Tibial artery (tissue), 4 donors: ENCODE results near the gene OGFOD3.

ENCODE experiments used
- DNase-seq, 2 donors: peaks; one replicate each; pipeline ENCODE4 v3.0.0-alpha.2; 2019
- H3K27ac ChIP-seq, 2 donors: fragments of 200-600 bp; sonication (generic) in 1 of 2; 1 replicate in 1 of 2; 2 replicates in 1 of 2; pipeline ENCODE4 v1.5.1; 2018 to 2019; ENCODE audit warnings: mild to moderate bottlenecking in 1 of 2
- H3K27me3 ChIP-seq, 2 donors: fragments of 200-600 bp; sonication (generic) in 1 of 2; one replicate each; pipeline versions ENCODE4 v1.5.1 to v1.6.0; 2016 to 2019
- H3K36me3 ChIP-seq, 3 donors: fragments of 200-600 bp; sonication (generic) in 2 of 3; one replicate each; pipeline ENCODE4 v1.5.1; 2016 to 2019; ENCODE audit warnings: mild to moderate bottlenecking in 2 of 3
- H3K4me1 ChIP-seq, 4 donors: fragments of 200-600 bp; sonication (generic) in 2 of 4; 1 replicate in 3 of 4; 2 replicates in 1 of 4; pipeline ENCODE4 v1.5.1; 2016 to 2019
- H3K4me3 ChIP-seq, 2 donors: fragments of 200-600 bp; sonication (generic) in 1 of 2; 1 replicate in 1 of 2; 2 replicates in 1 of 2; pipeline ENCODE4 v1.5.1; 2018 to 2019; ENCODE audit warnings: mild to moderate bottlenecking in 2 of 2
- H3K9me3 ChIP-seq, 3 donors: fragments of 200-600 bp; sonication (generic) in 1 of 3; one replicate each; pipeline ENCODE4 v1.5.1; 2016 to 2019
- intact Hi-C: fragments of 100-400 bp; cut with DNase I; formaldehyde crosslinking; loops from one replicate; pipeline ENCODE4 v1.15.0; 2023; ENCODE audit warnings: low total_unique reads
- TF ChIP-seq, protein P1 (sequence below), 2 experiments: fragments of 200-600 bp in 1 of 2; fragments of 450-650 bp in 1 of 2; IDR thresholded peaks; one replicate each; pipeline ENCODE4 v1.5.1; 2017 to 2019; ENCODE audit warnings: antibody characterized with exemption in 2 of 2, mild to moderate bottlenecking in 1 of 2, moderate library complexity in 1 of 2

The OGFOD3 gene

DNA sequence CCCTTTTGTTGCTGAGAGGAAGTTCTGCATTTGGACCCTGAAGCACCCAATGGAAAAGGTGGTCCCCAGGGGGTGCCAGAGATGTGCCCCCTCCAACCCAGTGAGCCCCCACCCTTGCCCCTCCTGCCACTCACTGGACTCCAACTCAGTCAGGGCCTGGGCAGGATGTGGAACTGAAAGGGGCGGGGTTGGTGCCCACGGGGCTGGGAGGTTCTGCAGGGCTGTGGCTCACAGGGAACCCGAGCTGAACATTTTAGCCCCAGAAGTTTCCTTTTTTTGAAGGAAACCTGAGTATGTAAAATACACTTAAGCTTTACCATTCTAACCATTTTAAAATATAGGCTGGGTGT lies 15.8 kb upstream of the OGFOD3 start:
- H3K9me3 ChIP-seq: no peaks in the 10 kb centered on the region
- H3K27ac ChIP-seq: no peak overlapping the region
- no peaks in the 10 kb centered on the region for H3K27me3 ChIP-seq
- TF ChIP-seq, protein P1, sequence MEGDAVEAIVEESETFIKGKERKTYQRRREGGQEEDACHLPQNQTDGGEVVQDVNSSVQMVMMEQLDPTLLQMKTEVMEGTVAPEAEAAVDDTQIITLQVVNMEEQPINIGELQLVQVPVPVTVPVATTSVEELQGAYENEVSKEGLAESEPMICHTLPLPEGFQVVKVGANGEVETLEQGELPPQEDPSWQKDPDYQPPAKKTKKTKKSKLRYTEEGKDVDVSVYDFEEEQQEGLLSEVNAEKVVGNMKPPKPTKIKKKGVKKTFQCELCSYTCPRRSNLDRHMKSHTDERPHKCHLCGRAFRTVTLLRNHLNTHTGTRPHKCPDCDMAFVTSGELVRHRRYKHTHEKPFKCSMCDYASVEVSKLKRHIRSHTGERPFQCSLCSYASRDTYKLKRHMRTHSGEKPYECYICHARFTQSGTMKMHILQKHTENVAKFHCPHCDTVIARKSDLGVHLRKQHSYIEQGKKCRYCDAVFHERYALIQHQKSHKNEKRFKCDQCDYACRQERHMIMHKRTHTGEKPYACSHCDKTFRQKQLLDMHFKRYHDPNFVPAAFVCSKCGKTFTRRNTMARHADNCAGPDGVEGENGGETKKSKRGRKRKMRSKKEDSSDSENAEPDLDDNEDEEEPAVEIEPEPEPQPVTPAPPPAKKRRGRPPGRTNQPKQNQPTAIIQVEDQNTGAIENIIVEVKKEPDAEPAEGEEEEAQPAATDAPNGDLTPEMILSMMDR (IDR thresholded peaks at IDR 0.05): no peak
- H3K4me1 ChIP-seq: peaks cover 0 to 4% (median 0%) of the 10 kb centered on the region in 4 donors
- peaks cover 0 to 89% (median 15%) of the 10 kb centered on the region in 3 donors for H3K36me3 ChIP-seq
- no peak overlapping the region for H3K4me3 ChIP-seq
- DNase-seq: no peak
- intact Hi-C loops: no loop called here

DNA sequence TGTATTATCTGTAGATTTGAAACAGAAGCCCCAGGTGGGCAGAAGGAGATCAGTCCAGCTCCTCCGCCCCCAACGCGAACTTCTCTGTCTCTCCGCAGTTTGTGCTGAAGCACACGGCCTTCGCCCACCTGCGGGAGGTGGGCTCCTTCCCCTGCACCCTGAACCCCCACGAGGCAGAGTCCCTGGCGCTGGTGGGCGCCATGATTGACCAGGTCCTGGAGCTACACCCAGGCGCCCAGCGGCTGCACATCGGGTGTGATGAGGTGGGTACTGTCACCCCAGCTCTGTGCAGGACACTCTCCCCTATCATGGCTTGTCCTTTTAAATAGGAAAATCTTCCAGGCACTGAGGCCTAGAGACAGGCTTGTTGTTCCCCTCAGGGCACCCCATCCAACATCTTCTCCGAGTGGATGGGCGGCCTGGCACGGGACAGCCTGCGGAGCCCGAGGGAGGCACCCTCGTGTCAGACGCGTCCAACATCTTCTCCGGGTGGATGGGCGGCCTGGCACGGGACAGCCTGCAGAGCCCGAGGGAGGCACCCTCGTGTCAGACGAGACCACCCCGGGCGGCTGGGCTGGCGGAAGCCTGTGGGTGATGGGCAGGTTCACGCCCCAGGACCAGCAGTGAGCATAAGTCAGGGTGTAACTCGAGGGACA lies 15.3 kb upstream of the OGFOD3 start:
- no peak for DNase-seq
- H3K9me3 ChIP-seq: no peaks in the 10 kb centered on the region
- no peak overlapping the region for H3K4me3 ChIP-seq
- TF ChIP-seq, protein P1 (IDR thresholded peaks at IDR 0.05): no peak
- H3K27ac ChIP-seq: no peak overlapping the region
- peaks cover 2 to 89% (median 15%) of the 10 kb centered on the region in 3 donors for H3K36me3 ChIP-seq
- no peaks in the 10 kb centered on the region for H3K27me3 ChIP-seq
- intact Hi-C loops: no loop called here
- H3K4me1 ChIP-seq: peaks cover 0 to 4% (median 0%) of the 10 kb centered on the region in 4 donors

DNA sequence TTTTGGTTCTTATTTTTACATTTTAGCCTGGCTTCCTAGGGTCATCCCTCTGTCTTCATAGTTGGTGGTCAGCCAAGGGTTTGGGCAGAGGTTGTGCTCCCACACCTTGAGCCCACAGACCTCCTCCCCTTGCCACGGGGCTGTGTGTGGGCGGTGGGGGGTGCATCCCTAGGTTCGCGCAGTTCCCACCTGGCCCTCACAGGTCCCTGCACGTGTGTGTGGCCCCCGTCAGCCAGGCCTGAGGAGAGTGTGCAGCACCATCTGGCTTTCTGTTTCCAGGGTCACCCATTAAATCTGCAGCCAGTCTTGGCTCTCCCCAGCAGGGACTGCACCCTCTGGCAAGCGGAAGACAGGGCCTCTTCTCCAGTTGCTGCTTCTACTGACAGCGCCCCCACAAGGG lies 13.6 kb upstream of the OGFOD3 start:
- peaks cover 4 to 77% (median 10%) of the 10 kb centered on the region in 3 donors for H3K36me3 ChIP-seq
- no peak overlapping the region for H3K4me3 ChIP-seq
- no peaks in the 10 kb centered on the region for H3K27me3 ChIP-seq
- H3K27ac ChIP-seq: no peak overlapping the region
- no peak for DNase-seq
- TF ChIP-seq, protein P1 (IDR thresholded peaks at IDR 0.05): no peak
- H3K9me3 ChIP-seq: no peaks in the 10 kb centered on the region
- intact Hi-C loops: no loop called here
- peaks cover 0 to 4% (median 0%) of the 10 kb centered on the region in 4 donors for H3K4me1 ChIP-seq

DNA sequence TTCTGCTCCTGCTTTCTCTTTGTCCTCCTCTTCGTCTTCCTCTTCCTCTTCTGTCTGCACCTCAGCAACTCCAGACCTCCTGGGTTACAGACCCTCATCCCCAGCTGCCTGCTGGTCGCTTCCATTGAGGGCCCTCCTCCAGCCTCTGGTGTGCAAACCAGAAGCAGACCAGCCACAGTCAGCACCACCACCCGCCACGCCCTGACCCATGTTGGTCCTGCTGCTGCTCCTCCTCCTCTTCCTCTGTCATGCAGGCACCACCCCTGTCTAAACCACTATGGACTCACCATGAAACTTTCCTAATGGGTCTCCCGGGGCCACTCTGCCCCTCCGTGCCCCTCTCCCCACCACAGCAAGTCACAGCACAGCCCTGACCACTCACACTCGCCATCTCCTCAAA lies 11.4 kb upstream of the OGFOD3 start:
- DNase-seq: no peak

DNA sequence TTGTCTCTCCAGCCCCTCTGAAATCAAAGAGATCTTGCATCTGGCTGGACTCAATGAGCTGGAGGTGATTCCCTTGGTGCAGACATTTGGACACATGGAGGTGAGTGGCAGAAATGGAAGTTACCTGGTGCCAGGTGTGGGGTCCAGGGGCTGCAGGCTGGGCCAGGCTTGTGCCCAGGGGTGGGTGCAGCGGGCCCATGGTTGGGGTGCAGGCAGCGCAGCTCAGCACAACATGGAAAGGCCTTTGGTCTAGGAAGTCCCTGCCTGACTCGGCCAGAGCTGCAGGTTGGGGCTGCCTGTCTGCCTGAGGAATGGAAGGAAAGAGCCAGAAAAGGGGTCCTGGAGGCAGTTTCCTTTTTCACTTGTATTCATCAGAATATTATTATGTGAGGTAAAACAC lies 10.2 kb upstream of the OGFOD3 start:
- H3K9me3 ChIP-seq: no peaks in the 10 kb centered on the region
- no peaks in the 10 kb centered on the region for H3K27me3 ChIP-seq
- no peak overlapping the region for H3K4me3 ChIP-seq
- intact Hi-C loops: loop anchor here (5.0 kb wide), 1 partner anchor 76 kb away; no protein-coding TSS in a partner anchor
- peaks cover 0 to 45% (median 4%) of the 10 kb centered on the region in 3 donors for H3K36me3 ChIP-seq
- DNase-seq: no peak
- H3K4me1 ChIP-seq: peaks cover 0 to 19% (median 10%) of the 10 kb centered on the region in 4 donors
- H3K27ac ChIP-seq: no peak overlapping the region
- TF ChIP-seq, protein P1 (IDR thresholded peaks at IDR 0.05): no peak

More for the DNA sequence above, 11.4 kb upstream of the OGFOD3 start:
- Histone ChIP-seq H3K27ac (no peak overlapping the region), H3K27me3 (no peaks in the 10 kb centered on the region), H3K4me1 (peaks cover 0 to 7% (median 3%) of the 10 kb centered on the region in 4 donors), H3K4me3 (no peak overlapping the region), H3K36me3 (peaks cover 0 to 55% (median 4%) of the 10 kb centered on the region in 3 donors), H3K9me3 (no peaks in the 10 kb centered on the region)
- TF ChIP-seq, protein P1 (IDR thresholded peaks at IDR 0.05): no peak
- intact Hi-C loops: loop anchor here (5.0 kb wide), 1 partner anchor 78 kb away; no protein-coding TSS in a partner anchor
